DMS114 treated with DMSO at 0.1 percent for 48 hours (cell line): ENCODE measurements around the gene PGM2L1.

ENCODE experiments used
- DNase-seq: peaks from one replicate; lab custom pipeline; 2025; ENCODE audit not compliant: unreplicated experiment; lab: John Stamatoyannopoulos, UW

Gene PGM2L1

DNA sequence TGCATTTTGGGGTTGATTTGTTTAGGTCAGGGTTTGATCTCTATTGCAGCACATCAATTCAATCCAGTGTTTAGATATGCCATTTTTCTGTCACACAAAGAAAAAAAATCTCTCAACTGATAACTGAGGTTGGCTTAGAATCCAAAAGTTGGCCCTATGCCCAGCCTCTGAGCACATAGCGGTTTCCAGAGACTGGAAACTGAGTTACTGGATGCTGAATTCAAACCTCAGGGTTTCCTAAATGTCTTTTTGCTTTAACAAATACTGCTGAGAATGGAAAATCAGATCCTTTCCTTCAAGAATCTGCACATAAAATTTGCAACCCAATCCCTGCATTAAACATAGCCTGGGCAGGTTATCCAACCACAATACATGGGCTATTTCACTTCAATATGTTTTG is 90.8 kb downstream of the PGM2L1 start:
- no peak for DNase-seq

GRCh38 chr11:74306435-74307175 is 91.6 kb downstream of the PGM2L1 start:
- no peak for DNase-seq

DNA sequence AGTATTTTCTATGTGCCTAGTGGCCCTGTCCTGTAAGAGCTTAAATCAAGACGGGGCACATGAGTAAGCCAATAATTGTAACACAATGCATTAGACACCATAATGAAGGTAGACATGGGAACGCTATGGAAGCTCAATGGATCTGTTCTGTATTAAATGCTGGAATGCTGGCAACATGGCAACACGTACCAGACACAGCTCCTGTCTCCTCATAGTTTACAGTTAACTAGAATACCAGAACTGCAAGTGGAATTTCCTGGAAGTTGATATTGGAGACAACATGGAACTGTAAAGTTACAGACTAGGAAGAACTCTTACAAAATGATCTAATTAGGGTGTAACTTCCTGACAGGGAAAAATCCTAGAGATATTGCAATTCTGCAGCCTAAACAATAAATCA is 99.2 kb downstream of the PGM2L1 start:
- no peak for DNase-seq

- no peak for DNase-seq
Measured at GRCh38 chr11:74297484-74297883, 100.7 kb downstream of the PGM2L1 start.

GRCh38 chr11:74288911-74289310 is 109.3 kb downstream of the PGM2L1 start:
- DNase-seq = no peak

- no peak for DNase-seq
Measured at GRCh38 chr11:74288161-74288560, 110.1 kb downstream of the PGM2L1 start.

GRCh38 chr11:74284466-74284865 is 113.8 kb downstream of the PGM2L1 start:
- no peak for DNase-seq

DNA sequence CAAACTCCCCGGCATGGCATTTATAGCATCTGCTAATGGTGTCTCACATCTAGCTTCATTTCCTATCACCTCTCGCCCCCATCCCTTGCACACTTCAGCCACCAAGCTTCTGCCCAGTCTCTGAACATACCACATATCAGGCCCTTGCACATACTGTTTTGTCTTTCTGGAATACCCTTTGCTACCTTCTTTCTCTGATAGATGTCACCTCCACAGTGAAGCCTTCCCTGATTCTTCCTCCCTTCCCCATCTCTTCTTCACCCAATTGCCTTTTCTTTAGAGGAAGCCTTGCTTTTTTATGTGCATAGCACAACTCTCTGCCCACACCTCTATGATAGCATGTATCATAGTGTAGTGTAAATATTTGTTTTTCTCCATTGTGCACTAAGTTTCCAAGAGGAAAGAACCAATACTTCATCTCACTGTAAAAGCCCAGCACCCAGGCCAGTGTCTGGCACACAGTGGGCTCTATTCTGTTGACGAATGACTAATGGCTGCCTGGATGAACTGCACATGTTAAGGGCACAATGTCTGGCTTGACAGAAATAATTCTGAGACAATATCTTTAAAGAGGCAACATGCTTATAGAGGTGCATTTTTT is 114.6 kb downstream of the PGM2L1 start:
- DNase-seq = no peak

GRCh38 chr11:74282914-74283371 is 115.3 kb downstream of the PGM2L1 start:
- no peak for DNase-seq

DNA sequence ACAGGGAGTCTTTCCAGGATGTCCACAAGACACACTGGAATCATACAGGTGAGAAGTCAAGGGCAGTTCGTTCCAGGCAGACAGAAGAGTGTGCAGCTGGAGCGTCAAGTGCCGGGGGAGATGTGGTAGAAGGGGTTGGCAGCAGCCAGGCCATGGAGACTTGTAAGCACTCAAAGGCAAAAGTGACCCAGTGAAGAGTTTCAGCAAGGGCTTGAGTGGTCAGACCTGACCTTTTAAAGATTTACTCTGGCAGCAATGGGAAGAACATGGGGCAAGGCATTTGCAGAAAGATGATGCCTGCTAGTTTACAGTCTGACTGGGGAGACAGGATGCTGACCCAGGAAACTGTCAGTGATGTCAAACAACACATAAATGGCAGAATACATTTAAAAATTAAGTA is 115.8 kb downstream of the PGM2L1 start:
- no peak for DNase-seq

- no peak for DNase-seq
Measured at GRCh38 chr11:74280494-74280893, 117.7 kb downstream of the PGM2L1 start.
